ENCODE measurements around the gene ACSM3. TPM values are rescaled to one million over a fixed set of nuclear protein-coding genes. Genes with fewer than 3 reads are reported as not detected.
"Not testable (repeated sequence)": the region's sequence is repeated elsewhere in the genome, so short reads cannot be mapped to it uniquely, and the experiment has no call there.

ACSM3 gene
- total RNA-seq, 1 donor from 2014 or later: 8.7 TPM

DNA sequence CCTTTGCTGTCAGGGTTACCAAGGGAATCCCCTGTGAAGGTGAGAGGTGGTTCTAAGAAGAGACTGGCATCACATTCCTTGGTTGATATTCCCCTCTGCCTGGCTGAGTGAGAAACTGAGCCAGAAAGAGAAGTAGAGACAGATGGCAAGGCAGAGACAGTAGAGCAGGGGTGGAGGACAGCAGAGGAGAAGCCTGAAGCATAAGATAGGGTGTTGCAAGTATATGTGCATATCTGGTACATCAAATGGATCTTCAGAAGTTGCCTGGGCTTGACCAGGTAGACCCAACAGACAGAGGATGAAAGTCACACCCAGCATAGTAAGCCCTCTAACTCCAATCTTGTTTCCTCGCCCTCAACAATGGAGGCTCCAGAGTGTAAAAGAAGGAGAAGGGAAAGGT lies 14.3 kb upstream of the ACSM3 start:
- DNase-seq (no peak), ATAC-seq (ENCODE audit: poor library complexity) (no peak)
- intact Hi-C loops (cut with DNase I): no loop called here

DNA sequence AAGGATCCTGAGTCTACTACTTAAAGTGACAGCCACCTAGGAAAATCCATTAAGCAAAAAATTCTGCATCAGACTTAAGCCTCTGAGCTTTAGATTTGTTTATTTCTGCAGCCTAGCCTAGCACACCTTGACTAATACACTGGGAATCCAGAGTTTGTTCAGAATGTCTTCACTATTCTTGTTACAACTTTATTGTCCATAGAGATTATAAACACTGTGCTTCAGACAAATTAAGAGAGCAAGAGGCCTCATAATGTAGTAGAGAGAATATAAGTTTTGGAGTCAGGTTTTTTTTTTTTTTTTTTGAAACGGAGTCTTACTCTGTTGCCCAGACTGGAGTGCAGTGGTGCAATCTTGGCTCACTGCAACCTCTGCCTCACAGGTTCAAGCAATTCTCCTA lies 13.3 kb upstream of the ACSM3 start:
- intact Hi-C loops (cut with DNase I): no loop called here
- no peak for DNase-seq
- ATAC-seq (ENCODE audit: poor library complexity): no peak

DNA sequence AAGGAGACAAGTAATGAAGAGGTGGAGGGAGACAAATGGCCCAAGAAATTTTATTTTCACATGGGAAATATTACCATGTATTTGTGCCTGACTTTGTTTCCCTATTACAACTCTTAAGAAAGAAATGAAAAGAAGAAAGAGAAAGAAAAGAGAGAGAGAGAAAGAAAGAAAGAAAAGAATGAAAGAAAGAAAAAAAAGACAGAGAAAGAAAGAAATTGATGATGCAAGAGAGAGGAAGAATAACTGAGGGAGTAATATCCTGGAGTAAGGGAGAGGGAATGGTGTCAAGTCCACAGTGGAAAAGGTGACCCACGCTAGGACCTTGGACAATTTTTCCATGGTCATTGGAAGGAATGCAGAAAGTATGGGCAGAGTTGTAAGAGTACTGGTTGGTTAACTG lies 10.1 kb upstream of the ACSM3 start:
- intact Hi-C loops (cut with DNase I): no loop called here
- no peak for ATAC-seq (ENCODE audit: poor library complexity)
- no peak for DNase-seq

DNA sequence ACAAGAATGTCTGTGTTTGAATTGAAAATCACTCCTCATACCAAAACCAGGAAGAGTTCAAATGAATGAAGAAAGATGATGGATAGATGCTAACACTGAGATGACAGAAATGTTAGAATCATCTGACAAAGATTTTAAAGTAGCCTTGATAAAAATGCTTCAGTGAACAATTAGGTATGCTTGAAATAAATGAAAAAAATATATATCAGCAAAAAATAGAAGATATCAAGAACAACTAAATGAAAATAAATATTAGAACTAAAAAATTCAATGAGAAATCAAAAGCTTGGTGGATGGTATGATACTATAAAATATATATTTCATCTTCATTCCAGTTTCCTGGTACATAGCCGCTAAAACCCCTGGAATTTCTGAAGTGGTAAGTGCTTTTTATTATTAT lies 8.6 kb upstream of the ACSM3 start:
- DNase-seq (no peak), ATAC-seq (ENCODE audit: poor library complexity) (no peak)
- intact Hi-C loops (cut with DNase I): no loop called here

DNA sequence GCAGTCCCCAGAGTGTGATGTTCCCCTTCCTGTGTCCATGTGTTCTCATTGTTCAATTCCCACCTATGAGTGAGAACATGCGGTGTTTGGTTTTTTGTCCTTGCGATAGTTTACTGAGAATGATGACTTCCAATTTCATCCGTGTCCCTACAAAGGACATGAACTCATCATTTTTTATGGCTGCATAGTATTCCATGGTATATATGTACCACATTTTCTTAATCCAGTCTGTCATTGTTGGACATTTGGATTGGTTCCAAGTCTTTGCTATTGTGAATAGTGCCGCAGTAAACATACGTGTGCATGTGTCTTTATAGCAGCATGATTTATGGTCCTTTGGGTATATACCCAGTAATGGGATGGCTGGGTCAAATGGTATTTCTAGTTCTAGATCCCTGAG lies 8.0 kb upstream of the ACSM3 start:
- ATAC-seq (ENCODE audit: poor library complexity); DNase-seq; intact Hi-C loops (cut with DNase I): not testable (repeated sequence)

DNA sequence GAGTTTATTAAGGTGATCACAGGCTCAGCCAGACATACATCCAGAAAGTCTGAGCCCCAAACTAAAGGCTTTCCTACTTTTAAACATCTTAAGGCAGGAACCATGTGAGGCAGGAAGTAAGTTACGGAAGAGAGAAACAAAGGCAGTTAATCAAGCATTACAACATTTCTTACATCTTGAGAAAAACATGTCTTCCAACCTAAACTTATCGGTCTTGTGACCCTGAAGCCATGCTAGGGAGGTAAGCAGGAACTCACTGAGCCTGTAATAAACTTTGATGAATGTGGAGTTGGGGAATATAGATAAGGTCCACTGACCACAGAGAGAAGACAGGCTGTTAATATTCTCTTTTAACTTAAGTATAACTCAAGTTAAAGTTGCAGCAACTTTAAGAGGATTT lies 3.5 kb upstream of the ACSM3 start:
- ATAC-seq (ENCODE audit: poor library complexity) (no peak), DNase-seq (no peak)
- intact Hi-C loops (cut with DNase I): no loop called here

DNA sequence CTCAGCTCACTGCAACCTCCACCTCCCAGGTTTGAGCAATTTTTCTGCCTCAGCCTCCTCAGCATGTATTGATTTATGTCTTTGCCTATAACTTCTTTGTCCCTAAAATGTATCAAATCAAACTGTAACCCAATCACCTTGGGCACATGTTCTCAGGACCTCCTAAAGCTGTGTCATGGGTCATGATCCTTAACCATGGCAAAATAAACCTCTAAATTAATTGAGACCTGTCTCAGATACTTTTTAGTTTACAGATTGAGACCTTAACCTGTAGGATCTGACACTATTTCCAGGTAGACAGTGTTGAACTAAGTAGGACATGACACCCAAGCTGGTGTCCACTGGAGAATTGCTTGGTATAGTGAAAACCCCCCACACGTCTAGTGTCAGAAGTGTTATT lies 2.6 kb upstream of the ACSM3 start:
- intact Hi-C loops (cut with DNase I): no loop called here
- DNase-seq: no peak
- ATAC-seq (ENCODE audit: poor library complexity): no peak

DNA sequence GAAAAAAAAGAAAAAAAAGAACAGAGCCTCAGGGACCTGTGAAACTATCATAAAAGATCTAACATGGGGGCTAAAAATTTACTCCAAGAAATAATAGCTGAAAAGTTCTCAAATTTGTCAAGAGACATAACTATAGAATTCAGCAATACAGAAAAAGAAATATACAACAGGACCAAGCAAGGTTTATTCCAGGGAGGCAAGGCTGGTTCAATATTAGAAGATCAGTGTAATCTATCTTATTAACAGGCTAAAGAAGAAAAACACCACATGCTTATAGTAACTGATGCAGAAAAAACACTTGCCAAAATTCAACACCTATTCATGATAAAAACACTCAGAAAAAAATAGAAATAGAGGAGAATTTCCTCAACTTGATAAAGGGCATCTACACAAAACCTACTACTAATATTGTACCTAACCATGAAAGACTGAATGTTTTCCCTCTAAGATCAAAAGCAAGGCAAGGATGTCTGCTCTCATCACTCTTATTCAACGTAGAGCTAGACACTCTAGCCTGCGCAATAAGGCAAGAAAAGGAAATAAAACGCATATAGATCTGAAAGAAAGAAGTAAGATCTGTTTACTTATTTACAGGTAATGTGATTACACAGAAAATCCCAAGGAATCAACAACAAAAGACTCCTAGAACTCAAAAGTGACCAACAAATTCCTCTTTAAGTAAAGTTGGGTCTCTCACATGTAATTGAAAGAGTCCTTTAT lies 1.2 kb upstream of the ACSM3 start:
- DNase-seq (no peak), ATAC-seq (ENCODE audit: poor library complexity) (no peak)
- intact Hi-C loops (cut with DNase I): no loop called here

DNA sequence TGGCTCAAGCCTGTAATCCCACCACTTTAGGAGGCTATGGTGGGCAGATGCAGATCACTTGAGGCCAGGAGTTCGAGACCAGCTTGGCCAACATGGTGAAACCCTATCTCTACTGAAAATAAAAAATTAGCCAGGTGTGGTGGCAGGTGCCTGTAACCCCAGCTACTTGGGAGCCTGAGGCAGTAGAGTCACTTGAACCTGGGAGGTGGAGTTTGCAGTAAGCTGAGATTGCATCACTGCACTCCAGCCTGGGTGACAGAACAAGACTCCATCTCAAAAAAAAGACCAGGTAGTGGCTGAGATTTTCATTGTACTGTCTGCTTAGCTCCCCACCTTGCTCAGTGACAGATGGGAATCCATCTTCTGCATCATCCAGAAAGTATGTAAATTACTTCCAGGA lies 634 bp downstream of the ACSM3 start:
- DNase-seq; ATAC-seq (ENCODE audit: poor library complexity); intact Hi-C loops (cut with DNase I): not testable (repeated sequence)

DNA sequence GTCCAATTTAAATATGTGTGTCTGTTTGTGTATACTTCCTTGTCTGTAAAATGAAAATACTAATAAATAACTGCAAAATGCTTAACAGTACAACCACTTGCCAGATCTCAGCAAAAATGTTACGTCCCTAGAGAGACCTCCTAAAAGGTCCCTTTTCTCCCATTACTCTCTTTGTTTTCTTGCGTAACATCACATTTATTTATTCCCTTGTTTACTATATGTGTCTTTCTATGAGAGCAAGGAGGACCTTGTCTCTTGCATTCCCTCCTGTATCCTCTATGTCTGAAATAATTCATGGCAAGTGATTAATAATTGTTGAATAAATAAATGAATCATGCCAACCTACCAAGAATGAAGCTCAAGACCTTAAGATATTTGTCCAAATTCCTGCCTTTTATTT lies 1.9 kb downstream of the ACSM3 start:
- ATAC-seq (ENCODE audit: poor library complexity): no peak
- no peak for DNase-seq
- intact Hi-C loops (cut with DNase I): no loop called here

DNA sequence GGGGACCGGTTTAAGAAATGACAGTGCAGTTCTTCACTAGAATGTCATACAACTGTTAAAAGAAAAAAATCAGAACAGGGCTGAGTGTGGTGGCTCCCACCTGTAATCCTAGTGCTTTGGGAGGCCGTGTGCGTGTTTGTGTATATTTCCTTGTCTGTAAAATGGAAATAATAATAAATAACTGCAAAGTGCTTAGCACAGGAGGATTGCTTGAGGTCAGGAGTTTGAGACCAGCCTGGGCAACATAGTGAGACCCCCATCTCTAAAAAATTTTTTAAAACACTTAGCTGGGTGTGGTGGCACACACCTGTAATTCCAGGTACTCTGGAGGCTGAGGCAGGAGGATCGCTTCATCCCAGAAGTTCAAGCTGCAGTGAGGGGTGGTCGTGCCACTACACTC lies 2.5 kb downstream of the ACSM3 start:
- intact Hi-C loops (cut with DNase I): no loop called here
- ATAC-seq (ENCODE audit: poor library complexity): no peak
- DNase-seq: no peak

DNA sequence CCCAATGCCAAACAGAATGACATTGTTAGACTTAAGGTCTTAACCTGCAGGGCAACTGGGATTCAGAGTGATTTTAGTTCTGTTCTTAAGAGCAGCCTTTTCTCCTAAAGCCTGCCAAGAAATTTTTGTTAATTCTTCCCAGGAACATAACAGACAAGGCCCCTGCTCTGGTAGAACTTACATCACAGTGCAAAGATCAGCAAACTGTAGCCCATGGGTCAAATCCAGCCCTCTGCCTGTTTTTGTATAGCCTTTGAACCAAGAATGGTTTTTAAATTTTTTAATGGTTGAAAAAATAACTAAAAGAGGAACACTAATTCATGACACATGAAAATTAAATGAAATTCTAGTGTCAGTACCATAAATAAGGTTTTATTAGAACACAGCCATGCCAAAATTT lies 3.8 kb downstream of the ACSM3 start:
- no peak for DNase-seq
- no peak for ATAC-seq (ENCODE audit: poor library complexity)
- intact Hi-C loops (cut with DNase I): no loop called here

DNA sequence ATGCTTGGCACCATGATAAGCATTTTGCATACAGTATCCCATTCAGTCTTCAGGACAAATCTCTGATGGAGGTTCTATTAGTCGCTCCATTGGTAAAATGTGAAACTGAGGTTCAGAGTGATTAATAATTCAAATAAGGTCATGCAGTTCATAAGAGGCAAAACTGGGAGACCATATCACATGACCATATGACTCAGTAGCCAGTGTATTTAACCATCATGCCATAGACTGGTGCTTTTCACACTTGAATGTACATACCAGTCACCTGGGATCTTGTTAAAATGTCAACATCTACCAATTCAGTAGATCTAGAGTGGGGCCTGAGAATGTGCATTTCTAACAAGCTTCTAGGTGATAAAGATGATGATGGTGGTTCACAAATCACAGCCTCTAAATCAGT lies 4.3 kb downstream of the ACSM3 start:
- DNase-seq (no peak), ATAC-seq (ENCODE audit: poor library complexity) (no peak)
- intact Hi-C loops (cut with DNase I): no loop called here

DNA sequence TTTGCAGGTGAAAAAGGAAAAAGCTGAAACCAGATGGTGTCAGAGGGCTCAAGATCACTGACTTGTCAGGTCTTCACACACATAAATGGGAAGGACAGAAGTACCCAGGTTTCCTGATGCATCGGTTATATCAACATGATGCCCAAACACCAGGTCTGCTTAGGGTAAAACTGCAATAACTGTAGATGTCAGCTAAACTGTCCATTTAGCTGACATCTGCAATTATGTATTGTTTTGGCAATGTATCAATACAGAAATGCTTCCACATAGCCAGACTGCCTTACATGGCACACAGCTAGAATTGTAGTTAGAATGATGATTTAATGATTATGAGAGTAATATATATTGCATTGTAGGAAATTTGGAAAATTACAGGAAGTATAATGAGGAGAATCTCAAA lies 5.0 kb downstream of the ACSM3 start:
- DNase-seq (no peak), ATAC-seq (ENCODE audit: poor library complexity) (no peak)
- intact Hi-C loops (cut with DNase I): no loop called here

DNA sequence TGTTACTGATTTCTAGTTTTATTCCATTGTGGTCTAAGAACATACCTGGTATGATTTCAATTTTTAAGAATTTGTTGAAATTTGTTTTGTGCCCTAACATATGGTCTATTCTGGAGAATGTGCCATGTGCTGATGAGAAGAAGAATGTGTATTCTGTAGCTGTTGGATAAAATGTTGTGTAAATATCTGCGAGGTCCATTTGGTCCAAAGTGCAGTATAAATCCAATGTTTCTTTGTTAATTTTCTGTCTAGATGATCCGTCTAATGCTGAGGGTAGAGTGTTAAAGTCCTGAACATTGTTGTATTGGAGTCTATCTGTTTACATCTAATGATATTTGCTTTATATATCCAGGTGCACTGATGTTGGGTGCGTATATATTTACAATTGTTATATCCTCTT lies 9.9 kb downstream of the ACSM3 start:
- DNase-seq (no peak), ATAC-seq (ENCODE audit: poor library complexity) (no peak)
- intact Hi-C loops (cut with DNase I): no loop called here

DNA sequence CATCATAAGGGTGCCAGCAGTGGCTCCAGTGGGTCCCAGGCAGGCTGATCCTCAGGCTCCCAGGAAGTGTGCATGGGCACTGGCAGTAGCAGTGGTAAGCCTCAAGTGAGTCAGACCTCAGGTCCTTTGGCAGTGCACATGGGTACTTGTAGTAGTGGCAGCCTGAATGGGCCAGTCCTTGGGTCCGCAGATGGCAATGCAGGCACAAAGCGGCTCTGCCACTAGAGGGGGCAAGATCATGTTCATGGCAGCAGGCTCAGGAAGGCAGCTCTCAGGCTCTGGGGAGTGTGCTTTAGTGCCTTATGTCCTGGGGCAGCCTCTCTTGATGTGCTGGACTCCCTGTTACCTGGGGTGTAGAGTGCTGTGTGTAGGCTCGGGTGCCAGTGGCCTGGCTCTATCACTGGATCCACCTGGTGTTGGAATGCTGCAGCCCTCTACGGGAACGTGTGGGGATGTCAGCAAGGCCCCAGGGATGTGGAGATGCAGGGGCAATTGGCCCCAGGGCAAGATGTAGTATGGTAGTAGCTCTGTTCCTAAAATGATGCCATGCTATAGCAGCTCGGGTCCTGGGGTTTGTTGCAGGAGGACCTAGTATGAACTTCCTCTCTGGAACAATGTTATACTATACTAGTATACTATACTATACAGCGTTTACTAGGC lies 11.0 kb downstream of the ACSM3 start:
- DNase-seq (peak; percentile 61), ATAC-seq (ENCODE audit: poor library complexity) (peak; percentile 75)
- intact Hi-C loops (cut with DNase I): no loop called here

DNA sequence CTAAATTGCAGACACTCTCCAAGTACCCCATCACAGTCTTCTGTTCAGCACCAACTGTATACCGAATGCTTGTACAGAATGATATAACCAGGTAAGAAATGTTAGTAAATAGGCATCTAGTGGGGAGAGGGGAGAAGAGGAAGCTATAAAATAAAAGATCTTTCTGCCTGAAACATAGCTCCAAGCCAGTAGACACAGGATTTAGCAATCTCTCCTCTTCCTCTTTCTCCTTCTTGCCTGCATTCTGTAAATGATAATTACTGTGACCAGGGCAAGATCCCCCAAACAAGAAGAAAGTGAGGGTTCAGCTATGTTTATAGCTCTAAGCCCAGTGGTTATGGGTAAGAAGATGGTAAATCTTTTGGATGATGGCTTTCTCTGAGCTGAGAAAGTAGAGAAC lies 17.9 kb downstream of the ACSM3 start:
- no peak for ATAC-seq (ENCODE audit: poor library complexity)
- intact Hi-C loops (cut with DNase I): no loop called here

DNA sequence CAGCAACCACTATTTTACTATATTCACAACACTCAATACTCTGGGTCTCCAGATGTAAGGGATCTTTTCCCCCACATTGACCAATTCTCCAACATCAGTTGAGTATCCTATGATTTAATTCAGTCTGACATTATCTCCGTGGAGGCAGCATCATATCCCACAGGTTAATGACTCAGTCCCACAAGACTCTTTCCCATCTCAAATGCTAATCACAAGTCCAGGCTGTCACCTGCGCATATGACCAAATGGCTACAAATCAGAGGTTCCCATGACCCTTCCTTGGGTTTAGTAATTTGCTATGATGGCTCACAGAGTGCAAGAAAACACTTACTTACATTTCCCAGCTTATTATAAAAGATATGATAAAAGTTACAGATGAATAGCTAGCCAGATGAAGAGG lies 18.7 kb downstream of the ACSM3 start:
- DNase-seq (no peak), ATAC-seq (ENCODE audit: poor library complexity) (no peak)
- intact Hi-C loops (cut with DNase I): no loop called here

More for the DNA sequence above, 17.9 kb downstream of the ACSM3 start:
- no peak for DNase-seq

DNA sequence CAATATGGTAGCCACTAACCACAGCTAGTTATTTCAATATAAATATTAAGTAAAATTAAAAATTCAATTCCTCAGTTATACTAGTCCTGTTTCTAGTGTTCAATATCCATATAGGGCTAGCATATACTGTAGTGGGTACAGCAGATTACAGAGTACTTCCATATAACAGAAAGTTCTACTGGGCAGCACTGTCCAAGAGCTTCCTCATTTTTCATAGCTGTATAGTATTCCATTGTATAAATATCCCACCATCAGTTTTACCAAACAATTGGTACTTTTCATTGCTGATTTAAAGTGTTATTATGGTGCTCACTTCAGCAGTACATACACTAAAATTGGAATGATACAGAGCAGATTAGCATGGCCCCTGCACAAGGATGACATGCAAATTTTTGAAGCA lies 20.4 kb downstream of the ACSM3 start:
- DNase-seq: no peak
- ATAC-seq (ENCODE audit: poor library complexity): no peak
- intact Hi-C loops (cut with DNase I): no loop called here

DNA sequence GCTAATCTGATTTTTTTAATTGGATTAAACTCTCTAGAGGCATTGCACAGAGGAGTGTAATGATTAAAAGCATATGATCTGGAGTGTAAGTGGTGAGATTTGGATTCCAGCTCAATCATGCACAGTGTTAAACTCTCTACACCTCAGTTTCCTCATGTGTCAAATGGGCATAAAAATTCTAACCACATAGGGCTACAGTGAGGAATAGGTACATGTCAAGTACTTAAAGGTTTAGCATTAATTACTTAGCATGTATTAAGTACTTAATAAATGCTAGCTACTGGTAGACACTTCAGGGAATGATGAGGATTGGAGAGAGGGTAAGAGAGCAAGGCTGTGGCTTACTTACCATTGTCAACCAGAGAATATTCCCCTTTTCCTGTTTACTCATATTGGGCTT lies 25.3 kb downstream of the ACSM3 start:
- intact Hi-C loops (cut with DNase I): no loop called here
- DNase-seq: no peak

More for the DNA sequence above, 25.3 kb downstream of the ACSM3 start:
- ATAC-seq (ENCODE audit: poor library complexity): no peak

Measured in Right ventricle myocardium superior (tissue), 1 donor.